Prostate gland (tissue), 2 donors: Measurements from ENCODE around the gene DNM2.

ENCODE experiments used
- POLR2A ChIP-seq: fragments of 450-650 bp; IDR thresholded peaks from one replicate; pipeline ENCODE4 v1.6.1; 2016; ENCODE audit warnings: antibody characterized with exemption, mild to moderate bottlenecking
- POLR2AphosphoS5 ChIP-seq: sonication (generic); formaldehyde crosslinking; IDR thresholded peaks from one replicate; pipeline ENCODE4 v1.6.1; 2017; ENCODE audit warnings: antibody characterized with exemption
- TF ChIP-seq, protein P1 (sequence below), 4 experiments: fragments of 200-600 bp in 2 of 4; fragments of 450-650 bp in 2 of 4; sonication (generic) in 2 of 4; IDR thresholded peaks; 1 replicate in 3 of 4; 2 replicates in 1 of 4; pipeline ENCODE4 v1.5.1; 2016 to 2019; ENCODE audit warnings: antibody characterized with exemption in 4 of 4, mild to moderate bottlenecking in 2 of 4, moderate library complexity in 2 of 4

DNA sequence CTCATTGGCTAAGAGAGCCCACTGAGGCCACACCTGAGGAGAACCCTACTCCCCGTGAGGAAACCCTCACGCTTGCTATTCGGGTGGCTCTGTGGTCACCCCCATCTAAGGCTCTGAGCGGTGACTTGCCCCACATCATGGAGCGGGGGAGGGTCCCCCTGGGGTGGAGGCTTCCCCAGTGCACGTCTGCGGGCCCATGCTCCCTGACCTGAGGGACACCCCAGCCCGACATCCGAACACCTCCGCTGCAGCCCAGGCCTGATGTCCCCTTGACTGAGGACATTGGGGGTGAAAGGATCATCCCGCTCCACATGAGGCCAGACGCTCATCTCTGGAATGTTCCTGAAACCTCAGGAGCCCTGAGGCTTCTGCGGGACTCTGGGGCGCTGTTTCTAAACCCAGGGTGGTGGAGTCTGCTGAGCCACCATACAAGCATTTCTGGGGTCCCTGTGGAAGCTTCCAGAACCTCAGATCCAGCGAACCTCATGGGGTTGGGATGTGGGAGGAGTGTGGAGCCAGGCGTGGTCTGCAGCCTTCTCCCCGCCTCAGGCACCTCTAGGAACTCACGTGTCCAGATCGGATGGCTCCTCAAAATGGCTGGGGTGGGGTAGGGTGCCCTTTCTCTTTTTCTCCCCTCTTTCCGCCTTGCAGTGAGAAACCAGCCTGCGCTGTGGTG, 98.2 kb downstream of the DNM2 start:
- TF ChIP-seq, protein P1, sequence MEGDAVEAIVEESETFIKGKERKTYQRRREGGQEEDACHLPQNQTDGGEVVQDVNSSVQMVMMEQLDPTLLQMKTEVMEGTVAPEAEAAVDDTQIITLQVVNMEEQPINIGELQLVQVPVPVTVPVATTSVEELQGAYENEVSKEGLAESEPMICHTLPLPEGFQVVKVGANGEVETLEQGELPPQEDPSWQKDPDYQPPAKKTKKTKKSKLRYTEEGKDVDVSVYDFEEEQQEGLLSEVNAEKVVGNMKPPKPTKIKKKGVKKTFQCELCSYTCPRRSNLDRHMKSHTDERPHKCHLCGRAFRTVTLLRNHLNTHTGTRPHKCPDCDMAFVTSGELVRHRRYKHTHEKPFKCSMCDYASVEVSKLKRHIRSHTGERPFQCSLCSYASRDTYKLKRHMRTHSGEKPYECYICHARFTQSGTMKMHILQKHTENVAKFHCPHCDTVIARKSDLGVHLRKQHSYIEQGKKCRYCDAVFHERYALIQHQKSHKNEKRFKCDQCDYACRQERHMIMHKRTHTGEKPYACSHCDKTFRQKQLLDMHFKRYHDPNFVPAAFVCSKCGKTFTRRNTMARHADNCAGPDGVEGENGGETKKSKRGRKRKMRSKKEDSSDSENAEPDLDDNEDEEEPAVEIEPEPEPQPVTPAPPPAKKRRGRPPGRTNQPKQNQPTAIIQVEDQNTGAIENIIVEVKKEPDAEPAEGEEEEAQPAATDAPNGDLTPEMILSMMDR (IDR thresholded peaks at IDR 0.05), result no peak
- TF ChIP-seq POLR2AphosphoS5 (no peak), POLR2A (no peak)
